Activated T-helper 9 cell treated with anti-CD3 and anti-CD28 coated beads, Interleukin-2, amount 50 U/mL, for 16 hours (primary cell): ENCODE data around the gene STAG2.
A peak's percentile ranks its signal among the peaks of the same experiment; 100 is the strongest.
"Not testable (repeated sequence)": the region's sequence is repeated elsewhere in the genome, so short reads cannot be mapped to it uniquely, and the experiment has no call there.

Experiments used
- DNase-seq: peaks from one replicate; pipeline ENCODE4 v3.0.0-alpha.2; 2020; ENCODE audit warnings: low read depth

Gene STAG2

DNA sequence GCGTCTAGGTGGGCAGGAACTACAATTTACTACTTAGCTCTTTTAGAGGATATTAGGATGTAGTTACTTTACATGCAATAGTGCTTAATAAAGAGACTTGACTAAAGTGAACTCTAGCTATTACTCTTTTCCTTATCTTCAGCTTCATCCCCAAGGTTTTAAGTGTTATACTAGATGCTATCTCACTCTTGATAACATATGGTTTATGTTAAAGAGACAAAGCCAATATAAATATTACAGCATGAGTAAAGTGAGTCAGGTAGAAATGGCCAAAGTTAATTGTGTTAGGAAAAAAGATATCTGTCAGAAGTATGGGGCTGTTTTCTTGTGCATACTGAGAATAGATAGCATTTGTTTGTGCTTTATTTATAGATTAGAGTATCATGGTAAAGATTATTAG lies 80.5 kb downstream of the STAG2 start:
- DNase-seq, result no peak

DNA sequence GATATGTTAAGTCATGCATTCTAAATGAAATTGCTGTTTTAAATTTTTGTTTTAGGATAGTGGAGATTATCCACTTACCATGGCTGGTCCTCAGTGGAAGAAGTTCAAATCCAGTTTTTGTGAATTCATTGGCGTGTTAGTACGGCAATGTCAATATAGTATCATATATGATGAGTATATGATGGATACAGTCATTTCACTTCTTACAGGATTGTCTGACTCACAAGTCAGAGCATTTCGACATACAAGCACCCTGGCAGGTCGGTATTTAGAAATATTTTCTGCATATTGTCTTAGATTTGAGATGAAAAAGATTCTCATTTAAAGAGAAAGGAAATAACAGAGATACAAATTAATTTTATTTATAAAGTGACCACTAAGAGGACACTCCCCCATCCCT lies 83.6 kb downstream of the STAG2 start:
- no peak for DNase-seq

DNA sequence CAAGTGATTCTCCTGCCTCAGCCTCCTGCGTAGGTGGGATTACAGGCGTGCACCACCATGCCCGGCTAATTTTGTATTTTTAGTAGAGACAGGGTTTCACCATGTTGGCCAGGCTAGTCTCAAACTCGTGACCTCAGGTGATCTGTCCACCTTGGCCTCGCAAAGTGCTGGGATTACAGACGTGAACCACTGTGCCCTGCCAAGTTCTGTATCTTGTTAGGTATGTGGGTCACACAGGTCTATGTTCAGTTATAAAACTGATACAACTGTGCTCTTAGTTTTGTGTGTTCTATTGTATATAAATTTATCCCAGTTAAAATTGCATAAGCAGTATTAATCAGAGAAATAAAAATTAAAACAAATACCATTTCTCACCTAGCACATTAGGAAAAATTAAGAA lies 122.9 kb downstream of the STAG2 start:
- not testable (repeated sequence) for DNase-seq

DNA sequence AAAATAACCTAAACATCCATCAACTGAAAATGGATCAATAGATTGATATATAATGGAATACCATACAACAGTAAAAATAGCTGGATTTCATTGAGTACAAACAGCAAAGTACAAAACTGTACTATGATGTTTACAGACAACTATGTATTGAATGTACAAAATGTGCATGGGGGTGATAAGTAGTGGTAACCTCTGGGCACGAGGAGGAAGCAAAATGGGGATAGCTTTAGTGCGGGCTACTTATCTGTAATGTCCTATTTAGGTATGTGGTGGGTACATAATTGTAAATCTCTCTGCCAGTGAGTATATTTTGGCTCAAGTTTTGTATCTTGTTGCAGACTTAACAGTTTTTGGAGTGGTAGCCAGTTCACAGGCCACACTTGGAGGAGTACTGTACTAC lies 123.6 kb downstream of the STAG2 start:
- no peak for DNase-seq

DNA sequence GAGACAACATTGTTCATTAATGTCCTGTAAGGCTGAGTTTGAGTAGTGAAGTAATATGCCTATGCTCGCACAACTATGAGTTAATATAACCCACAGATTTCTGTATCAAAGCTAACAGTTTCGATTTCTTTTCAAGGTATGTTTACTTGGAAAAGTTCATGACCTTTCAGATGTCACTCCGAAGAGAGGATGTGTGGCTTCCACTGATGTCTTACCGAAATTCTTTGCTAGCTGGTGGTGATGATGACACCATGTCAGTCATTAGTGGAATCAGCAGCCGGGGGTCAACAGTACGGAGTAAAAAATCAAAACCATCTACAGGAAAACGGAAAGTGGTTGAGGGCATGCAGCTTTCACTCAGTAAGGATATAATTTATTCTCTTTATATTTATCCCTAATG lies 124.9 kb downstream of the STAG2 start:
- DNase-seq, result peak; percentile 2

DNA sequence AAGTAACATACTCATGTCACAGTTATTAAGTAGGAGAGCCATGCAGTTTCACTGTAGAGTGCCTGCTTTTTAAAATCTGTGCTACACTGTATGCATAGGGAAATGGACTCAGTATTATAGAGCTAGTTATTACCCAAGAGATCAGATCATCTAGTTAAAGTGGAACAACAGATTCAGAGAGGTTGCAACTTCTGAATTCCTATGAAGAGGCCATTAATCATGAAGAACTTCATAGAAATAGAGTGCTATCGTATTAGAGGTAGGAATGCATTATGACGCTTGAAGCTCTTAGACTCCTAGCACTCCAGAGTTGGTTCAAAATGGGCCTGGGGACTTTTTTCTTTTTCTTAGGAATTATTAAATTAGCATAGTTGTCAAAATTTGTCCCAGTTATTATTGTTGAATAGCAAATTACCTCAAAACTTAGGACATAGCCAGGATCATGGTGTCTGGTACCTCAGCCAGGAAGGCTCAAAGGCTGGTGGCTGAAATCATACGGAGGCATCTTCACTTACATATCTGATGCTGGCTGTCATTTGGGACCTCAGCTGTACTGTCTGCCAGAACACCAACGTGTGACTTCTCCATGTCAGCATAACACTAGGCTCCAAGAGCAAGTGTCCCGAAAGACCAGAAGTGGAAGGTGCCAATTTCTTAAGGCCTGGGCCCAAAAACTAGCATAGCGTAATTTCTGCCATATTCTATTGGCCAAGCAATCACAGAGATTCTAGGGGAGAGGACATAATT lies 125.7 kb downstream of the STAG2 start:
- DNase-seq, result no peak

DNA sequence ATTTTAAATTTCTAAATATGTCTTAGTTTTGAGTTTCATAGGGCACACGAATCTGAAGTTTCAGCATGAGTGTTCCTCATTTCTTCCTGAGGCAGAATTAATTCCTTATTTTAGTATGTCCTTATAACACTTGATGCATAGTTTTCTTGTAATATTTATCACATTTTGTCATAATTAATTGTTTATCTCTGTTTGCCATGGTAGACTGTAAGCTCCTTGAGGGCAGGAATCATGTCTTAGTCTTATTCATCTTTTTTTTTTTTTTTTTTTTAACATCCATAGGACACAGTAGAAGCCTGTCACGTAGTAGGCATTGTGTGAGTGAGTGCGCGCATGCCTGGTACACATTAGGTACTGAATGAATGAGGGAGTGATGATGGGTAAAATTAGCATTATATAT lies 131.7 kb downstream of the STAG2 start:
- no peak for DNase-seq

DNA sequence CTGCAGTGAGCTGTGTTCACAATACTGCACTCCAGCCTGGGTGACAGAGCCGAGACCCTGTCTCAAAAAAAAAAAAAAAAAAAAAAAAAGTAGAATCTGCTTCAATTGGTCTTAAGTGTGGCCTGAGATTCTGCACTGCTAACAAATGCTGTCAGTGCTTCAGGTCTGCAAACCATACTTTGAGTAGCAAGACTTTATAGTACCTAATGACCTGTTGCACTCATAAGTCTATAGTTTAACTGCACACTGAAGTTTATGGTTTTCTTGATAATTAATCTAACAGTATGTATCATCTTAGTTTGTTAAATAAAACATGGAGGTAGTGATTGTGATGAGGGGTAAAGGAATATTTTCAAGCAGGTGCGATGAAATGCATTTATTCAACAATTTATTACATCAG lies 135.6 kb downstream of the STAG2 start:
- no peak for DNase-seq

DNA sequence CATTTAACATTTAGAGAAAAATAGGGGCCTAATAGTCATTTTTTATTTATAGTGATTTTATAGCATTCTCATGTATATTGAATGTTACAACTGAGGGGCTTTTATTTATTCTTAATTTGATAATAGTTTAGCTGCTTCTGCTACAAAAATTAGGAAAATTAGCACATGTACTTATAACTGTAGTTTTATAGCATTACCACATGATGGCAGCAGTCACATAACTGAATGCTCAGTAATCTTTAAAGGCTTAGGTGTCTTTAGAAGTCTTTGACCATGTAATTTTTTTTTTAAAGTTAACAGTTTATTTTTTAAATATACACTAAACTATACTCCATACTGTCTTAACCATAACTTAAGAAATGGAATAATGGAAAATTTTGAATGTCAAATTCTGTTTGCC lies 136.6 kb downstream of the STAG2 start:
- no peak for DNase-seq

DNA sequence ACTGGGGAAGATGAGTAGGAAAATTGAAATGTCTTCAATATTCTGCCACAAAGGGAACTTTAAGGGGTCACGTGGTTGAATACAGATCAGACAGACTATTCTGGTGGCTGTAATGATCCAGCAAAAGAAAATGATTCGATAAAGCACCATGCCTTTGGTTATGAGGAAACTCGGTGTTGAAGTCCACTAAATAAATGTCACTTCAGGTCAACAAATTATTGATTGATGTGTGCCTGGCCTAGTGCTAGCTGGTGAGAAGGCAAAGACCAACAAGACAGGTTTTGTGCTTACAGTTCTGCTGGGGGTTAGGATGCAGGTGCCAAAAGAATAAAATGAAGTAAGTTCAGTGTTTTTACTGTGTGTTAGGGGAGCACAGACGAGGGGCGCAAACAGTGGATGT lies 142.5 kb downstream of the STAG2 start:
- DNase-seq, result no peak

DNA sequence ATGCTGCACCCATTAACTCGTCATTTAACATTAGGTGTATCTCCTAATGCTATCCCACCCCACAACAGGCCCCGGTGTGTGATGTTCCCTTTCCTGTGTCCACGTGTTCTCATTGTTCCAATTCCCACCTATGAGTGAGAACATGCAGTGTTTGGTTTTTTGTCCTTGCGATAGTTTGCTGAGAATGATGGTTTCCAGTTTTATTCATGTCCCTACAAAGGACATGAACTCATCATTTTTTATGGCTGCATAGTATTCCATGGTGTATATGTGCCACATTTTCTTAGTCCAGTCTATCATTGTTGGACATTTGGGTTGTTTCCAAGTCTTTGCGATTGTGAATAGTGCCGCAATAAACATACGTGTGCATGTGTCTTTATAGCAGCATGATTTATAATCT lies 143.0 kb downstream of the STAG2 start:
- DNase-seq, result not testable (repeated sequence)

DNA sequence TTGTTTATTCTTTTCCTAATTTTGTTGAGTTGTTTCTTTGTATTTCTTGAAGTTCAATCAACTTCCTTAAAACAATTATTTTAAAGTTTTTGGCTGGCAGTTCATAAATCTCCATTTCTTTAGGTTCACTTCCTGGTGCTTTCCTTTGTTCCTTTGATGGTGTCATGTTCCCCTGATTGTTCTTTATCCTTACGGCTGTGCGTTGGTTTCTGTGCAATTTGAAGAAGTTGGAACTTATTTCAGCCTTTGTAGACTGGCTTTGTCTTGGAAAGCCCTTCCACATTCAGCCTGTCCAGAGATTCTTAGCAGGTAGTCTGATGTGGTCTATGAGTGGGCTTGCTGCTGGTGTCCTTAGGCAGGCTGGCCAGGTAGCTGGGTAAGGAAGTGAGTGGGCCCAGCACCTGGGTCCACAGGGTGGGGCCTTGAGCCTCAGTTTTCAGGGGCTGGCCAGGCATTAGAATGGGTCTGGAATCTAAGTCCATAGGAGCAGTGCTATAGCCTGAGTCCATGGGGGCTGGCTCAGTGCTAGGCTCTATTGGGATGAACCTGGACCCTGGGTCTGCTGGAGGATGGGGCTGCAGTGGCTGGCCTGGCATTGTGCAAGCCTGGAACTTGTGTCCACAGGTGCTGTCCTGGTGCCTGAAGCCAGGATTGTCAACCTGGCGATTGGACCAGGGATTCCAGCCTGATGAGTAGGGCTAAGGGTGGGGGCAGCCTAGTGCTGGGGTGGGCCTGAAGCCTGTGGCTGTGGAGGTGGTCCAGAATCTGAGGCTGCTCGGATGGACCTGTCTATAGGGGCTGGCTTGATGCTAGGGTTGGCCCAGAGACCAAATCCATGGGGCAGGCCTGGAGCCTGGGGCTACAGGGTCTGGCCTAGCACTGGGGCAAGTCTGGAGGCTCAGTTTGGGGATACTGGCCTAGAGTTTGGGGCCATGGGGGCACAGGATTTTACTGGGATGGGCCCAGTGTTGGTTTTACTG lies 152.4 kb downstream of the STAG2 start:
- no peak for DNase-seq

DNA sequence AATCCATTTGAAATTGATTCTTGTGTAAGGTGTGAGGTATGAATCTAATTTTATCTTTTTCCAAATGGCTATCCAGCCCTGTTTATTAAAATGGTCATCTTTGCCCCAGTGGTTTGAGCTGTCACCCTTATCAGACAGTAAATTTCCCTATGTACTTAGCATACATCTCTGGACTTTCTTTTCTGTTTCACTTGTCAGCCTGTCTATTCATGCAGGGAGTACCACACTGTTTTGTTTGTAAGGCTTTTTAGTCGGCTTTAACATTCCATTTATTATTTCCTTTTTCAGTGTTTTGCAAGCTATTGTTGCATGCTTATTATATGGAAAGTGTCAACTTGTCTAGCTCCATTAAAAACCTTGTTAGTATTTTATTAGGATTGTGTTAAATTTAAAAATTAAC lies 155.8 kb downstream of the STAG2 start:
- DNase-seq, result no peak

DNA sequence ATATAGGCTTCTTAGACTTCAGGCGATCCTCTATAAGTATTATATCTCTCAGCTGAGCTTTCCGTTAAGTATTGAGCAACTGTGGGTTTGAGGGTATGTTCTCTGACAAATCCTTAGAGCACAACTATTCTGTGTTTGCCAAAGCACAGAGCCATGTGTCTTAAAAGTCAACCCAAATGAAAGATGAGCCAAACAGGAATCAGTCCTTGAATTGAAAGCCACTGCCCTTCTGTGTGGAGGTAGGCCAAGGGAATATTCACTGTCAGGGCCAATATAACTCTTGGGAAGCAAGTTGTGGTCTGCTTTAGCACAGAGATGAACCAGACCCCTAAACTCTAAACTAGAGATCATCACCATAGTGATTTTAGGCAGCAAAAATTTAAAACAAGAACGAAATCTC lies 164.0 kb downstream of the STAG2 start:
- DNase-seq, result no peak

DNA sequence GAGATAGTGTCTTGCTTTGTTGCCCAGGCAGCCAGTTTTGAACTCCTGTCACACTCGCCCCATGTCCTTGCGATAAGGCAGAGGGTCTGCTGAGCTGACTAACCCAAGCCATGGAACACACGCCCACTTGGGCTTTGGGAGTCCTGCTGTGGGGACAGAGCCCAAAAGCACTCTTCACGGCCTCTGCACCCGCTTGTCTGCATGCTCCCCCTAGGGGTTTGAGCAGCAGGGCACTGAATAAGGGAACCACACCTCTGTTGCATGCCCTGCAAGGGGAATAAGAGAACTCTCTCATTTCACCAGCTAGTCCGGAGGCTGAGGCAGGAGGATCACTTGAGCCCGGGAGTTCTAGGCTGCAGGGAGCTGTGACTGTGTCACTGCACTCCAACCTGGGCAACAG lies 166.0 kb downstream of the STAG2 start:
- DNase-seq, result no peak

DNA sequence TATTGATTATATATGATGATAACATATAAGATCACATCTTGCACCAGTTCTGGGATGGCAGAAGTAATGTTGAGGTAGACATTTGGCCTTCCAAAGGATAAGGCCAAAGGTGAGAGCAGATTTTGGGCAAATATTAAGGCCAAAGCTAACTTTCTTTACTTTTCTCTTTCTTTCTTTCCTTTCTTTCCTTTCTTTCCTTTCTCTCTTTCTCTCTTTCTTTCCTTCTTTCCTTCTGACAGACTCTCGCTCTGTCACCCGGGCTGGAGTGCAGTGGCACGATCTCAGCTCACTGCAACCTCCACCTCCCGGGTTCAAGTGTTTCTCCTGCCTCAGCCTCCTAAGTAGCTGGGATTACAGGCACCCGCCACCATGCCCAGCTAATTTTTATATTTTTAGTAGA lies 170.9 kb downstream of the STAG2 start:
- DNase-seq, result not testable (repeated sequence)

DNA sequence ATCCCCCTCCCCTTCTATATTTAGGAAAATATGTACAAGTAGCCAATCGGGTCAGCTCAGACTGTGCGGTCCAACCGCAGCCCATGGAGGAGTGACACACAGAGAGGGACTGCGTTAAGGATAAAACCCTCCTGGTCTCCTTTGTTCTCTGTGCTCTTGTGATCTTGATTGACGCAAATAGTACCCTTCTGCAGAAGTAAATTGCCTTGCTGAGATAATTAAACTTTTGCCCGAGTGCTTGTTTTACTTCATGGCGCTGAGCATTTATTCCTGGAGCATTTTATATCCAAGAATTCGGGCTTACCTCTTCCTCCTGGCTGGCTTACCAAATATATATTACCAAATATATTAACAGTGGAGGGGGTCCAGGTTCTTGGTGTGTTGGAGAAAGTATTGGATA lies 184.2 kb downstream of the STAG2 start:
- DNase-seq, result no peak

DNA sequence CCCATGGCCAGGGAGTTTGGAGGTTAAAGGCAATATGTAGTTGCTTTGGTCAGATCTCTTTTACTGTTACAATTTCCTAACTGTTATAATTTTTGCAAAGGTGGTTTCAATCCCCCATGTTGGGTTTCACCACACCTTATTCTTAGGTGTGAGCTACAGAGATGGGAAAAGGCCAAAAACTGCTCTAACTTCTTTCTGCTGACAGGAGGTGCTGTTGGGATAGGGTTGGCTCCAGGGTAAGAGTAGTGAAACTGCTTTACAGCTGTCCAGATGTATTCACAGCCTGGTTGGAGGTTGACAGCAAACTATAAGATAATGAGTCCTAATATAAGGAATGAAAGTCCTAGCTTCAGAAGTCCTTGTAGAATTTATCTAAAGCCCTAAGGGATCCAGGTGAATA lies 189.7 kb downstream of the STAG2 start:
- no peak for DNase-seq
